Right lobe of liver (tissue), 4 donors: ENCODE results near the gene ROM1.

Source experiments
- POLR2A ChIP-seq: fragments of 450-650 bp; IDR thresholded peaks from one replicate; pipeline ENCODE4 v1.6.1; 2017; ENCODE audit warnings: antibody characterized with exemption, mild to moderate bottlenecking
- TF ChIP-seq, protein P1 (sequence below), 4 donors: fragments of 200-600 bp in 3 of 4; fragments of 450-650 bp in 1 of 4; IDR thresholded peaks; one replicate each; pipeline versions ENCODE4 v1.5.1 to v1.8.0; 2016 to 2022; ENCODE audit warnings: antibody characterized with exemption in 4 of 4, mild to moderate bottlenecking in 2 of 4
- donor health status: DM: no; HTN: no; CAD: no.
- donor health status: DM: no; HTN: no; CAD: no.
- donor health status: DM: no; HTN: yes; CAD: no.

DNA sequence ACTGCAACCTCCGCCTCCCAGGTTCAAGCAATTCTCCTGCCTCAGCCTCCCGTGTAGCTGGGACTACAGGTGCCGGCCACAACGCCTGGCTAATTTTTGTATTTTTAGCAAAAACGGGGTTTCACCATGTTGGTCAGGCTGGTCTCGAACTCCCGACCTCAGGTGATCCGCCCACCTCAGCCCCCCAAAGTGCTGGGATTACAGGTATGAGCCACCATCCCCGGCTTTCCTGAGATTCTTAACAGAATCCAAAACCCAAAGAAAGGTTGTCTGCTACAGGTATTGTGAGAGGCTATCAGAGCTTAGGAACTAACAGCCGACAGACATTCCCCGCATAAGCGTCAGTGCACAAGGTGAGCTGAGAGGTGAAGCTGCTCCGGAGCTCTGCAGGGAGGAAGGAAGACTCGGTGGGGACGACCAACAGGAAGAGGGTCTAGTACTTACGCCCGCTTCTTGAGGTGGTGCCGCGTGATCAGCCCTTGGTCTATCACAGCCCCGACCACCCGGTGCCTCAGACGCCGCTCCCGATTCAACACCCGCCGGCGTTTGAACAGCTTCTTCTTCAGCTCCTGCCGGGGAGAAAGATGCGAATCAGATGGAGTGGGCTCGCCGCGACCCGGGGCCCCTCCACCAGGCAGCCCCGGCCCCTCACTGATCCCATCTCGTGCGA, 51.5 kb downstream of the ROM1 start:
- no peak for TF ChIP-seq POLR2A
- TF ChIP-seq, protein P1, sequence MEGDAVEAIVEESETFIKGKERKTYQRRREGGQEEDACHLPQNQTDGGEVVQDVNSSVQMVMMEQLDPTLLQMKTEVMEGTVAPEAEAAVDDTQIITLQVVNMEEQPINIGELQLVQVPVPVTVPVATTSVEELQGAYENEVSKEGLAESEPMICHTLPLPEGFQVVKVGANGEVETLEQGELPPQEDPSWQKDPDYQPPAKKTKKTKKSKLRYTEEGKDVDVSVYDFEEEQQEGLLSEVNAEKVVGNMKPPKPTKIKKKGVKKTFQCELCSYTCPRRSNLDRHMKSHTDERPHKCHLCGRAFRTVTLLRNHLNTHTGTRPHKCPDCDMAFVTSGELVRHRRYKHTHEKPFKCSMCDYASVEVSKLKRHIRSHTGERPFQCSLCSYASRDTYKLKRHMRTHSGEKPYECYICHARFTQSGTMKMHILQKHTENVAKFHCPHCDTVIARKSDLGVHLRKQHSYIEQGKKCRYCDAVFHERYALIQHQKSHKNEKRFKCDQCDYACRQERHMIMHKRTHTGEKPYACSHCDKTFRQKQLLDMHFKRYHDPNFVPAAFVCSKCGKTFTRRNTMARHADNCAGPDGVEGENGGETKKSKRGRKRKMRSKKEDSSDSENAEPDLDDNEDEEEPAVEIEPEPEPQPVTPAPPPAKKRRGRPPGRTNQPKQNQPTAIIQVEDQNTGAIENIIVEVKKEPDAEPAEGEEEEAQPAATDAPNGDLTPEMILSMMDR (IDR thresholded peaks at IDR 0.05): no peak
